Measurements from ENCODE around the gene SPAG16.

The SPAG16 gene

GRCh38 chr2:214203744-214204289 is 919.6 kb downstream of the SPAG16 start:
- DNase-seq, result no peak

- DNase-seq, result no peak
Observed at GRCh38 chr2:214215107-214215506, 930.8 kb downstream of the SPAG16 start.

- no peak for DNase-seq
Observed at GRCh38 chr2:214217136-214217535, 932.9 kb downstream of the SPAG16 start.

- DNase-seq, result no peak
Observed at GRCh38 chr2:214217599-214217998, 933.3 kb downstream of the SPAG16 start.

- DNase-seq, result no peak
Observed at GRCh38 chr2:214220251-214220650, 936.0 kb downstream of the SPAG16 start.

- no peak for DNase-seq
Observed at GRCh38 chr2:214226061-214226460, 941.8 kb downstream of the SPAG16 start.

- no peak for DNase-seq
Observed at GRCh38 chr2:214232271-214232670, 948.0 kb downstream of the SPAG16 start.

GRCh38 chr2:214233164-214233563 is 948.9 kb downstream of the SPAG16 start:
- DNase-seq, result no peak

- no peak for DNase-seq
Observed at GRCh38 chr2:214242797-214243196, 958.5 kb downstream of the SPAG16 start.

GRCh38 chr2:214244847-214245246 is 960.6 kb downstream of the SPAG16 start:
- DNase-seq, result no peak

GRCh38 chr2:214246417-214246816 is 962.2 kb downstream of the SPAG16 start:
- DNase-seq, result no peak

GRCh38 chr2:214247531-214247930 is 963.3 kb downstream of the SPAG16 start:
- DNase-seq, result no peak

- no peak for DNase-seq
Observed at GRCh38 chr2:214255046-214255445, 970.8 kb downstream of the SPAG16 start.

- no peak for DNase-seq
Observed at GRCh38 chr2:214261683-214262082, 977.4 kb downstream of the SPAG16 start.

- no peak for DNase-seq
Observed at GRCh38 chr2:214264171-214264570, 979.9 kb downstream of the SPAG16 start.

- no peak for DNase-seq
Observed at GRCh38 chr2:214265991-214266489, 981.8 kb downstream of the SPAG16 start.

- DNase-seq, result no peak
Observed at GRCh38 chr2:214277880-214278279, 993.6 kb downstream of the SPAG16 start.

- DNase-seq, result no peak
Observed at GRCh38 chr2:214286011-214286410, 1001.7 kb downstream of the SPAG16 start.

GRCh38 chr2:214293593-214293992 is 1009.3 kb downstream of the SPAG16 start:
- DNase-seq, result no peak

GRCh38 chr2:214294426-214294825 is 1010.2 kb downstream of the SPAG16 start:
- DNase-seq, result no peak

- no peak for DNase-seq
Observed at GRCh38 chr2:214297423-214297822, 1013.2 kb downstream of the SPAG16 start.

- no peak for DNase-seq
Observed at GRCh38 chr2:214310319-214310718, 1026.1 kb downstream of the SPAG16 start.

- DNase-seq, result no peak
Observed at GRCh38 chr2:214311031-214311533, 1026.8 kb downstream of the SPAG16 start.

- no peak for DNase-seq
Observed at GRCh38 chr2:214311931-214312749, 1027.9 kb downstream of the SPAG16 start.

Measured in activated CD4-positive, alpha-beta T cell treated with anti-CD3 and anti-CD28 coated beads, Interleukin-2, amount 50 U/mL, for 48 hours (primary cell).